CD14-positive monocyte (primary cell): ENCODE results near the gene NSD2. TPM values are rescaled to one million over a fixed set of nuclear protein-coding genes. Genes with fewer than 3 reads are reported as not detected.

ENCODE experiments used
- DNase-seq, 3 donors: peaks; one replicate each; pipeline ENCODE4 v3.0.0-alpha.2; 2011 to 2022
- H2AFZ ChIP-seq: 2 replicates; pipeline ENCODE4 v1.6.0; 2012; ENCODE audit warnings: mild to moderate bottlenecking, low read depth, low read length, inconsistent platforms; ENCODE audit not compliant: insufficient read depth, poor library complexity, severe bottlenecking
- H3K27ac ChIP-seq, 2 donors: 1 replicate in 1 of 2; 2 replicates in 1 of 2; pipeline ENCODE4 v1.5.1; 2012 to 2013; ENCODE audit warnings: low read length in 2 of 2, control low read depth in 1 of 2, inconsistent platforms in 1 of 2, low read depth in 1 of 2, mild to moderate bottlenecking in 1 of 2
- H3K27me3 ChIP-seq, 2 donors: one replicate each; pipeline versions ENCODE4 v1.6.0 to v1.6.1; 2011 to 2013; ENCODE audit warnings: low read length in 2 of 2; ENCODE audit not compliant: control insufficient read depth in 2 of 2, insufficient read depth in 2 of 2
- H3K36me3 ChIP-seq, 2 donors: replicated peaks in 1 of 2; 1 replicate in 1 of 2; 2 replicates in 1 of 2; pipeline versions ENCODE4 v1.5.1 to v1.6.1; 2012 to 2013; ENCODE audit warnings: low read length in 2 of 2, control low read depth in 1 of 2, inconsistent platforms in 1 of 2, mild to moderate bottlenecking in 1 of 2; ENCODE audit not compliant: insufficient read depth in 2 of 2, control insufficient read depth in 1 of 2
- H3K4me1 ChIP-seq, 2 donors: 1 replicate in 1 of 2; 2 replicates in 1 of 2; pipeline versions ENCODE4 v1.5.1 to v1.6.1; 2012 to 2013; ENCODE audit warnings: low read length in 2 of 2, control low read depth in 1 of 2, inconsistent platforms in 1 of 2, mild to moderate bottlenecking in 1 of 2, moderate library complexity in 1 of 2; ENCODE audit not compliant: insufficient read depth in 2 of 2, control insufficient read depth in 1 of 2
- H3K4me2 ChIP-seq: replicated peaks from 2 replicates; pipeline ENCODE3; 2012; ENCODE audit warnings: low read length, moderate library complexity, mild to moderate bottlenecking; ENCODE audit not compliant: poor library complexity, severe bottlenecking; ENCODE audit errors: extremely low read depth
- H3K4me3 ChIP-seq, 3 experiments: fragments of 200-600 bp in 1 of 3; sonication (generic) in 1 of 3; replicated peaks in 1 of 3; 1 replicate in 2 of 3; 2 replicates in 1 of 3; pipeline ENCODE4 v1.5.1; 2011 to 2013; ENCODE audit warnings: low read length in 3 of 3, mild to moderate bottlenecking in 3 of 3, control low read depth in 2 of 3, low read depth in 2 of 3, inconsistent platforms in 1 of 3, moderate library complexity in 1 of 3
- H3K79me2 ChIP-seq: 2 replicates; pipeline ENCODE4 v1.6.0; 2012; ENCODE audit warnings: mild to moderate bottlenecking, control low read depth, inconsistent platforms, low read length, moderate library complexity; ENCODE audit not compliant: insufficient read depth
- H3K9ac ChIP-seq: 2 replicates; pipeline ENCODE4 v1.6.0; 2017; ENCODE audit warnings: low read length, mild to moderate bottlenecking; ENCODE audit not compliant: insufficient read depth, poor library complexity, severe bottlenecking
- H3K9me3 ChIP-seq, 2 donors: replicated peaks in 1 of 2; 1 replicate in 1 of 2; 2 replicates in 1 of 2; pipeline versions ENCODE4 v1.5.1 to v1.6.1; 2012 to 2013; ENCODE audit warnings: low read length in 2 of 2, control low read depth in 1 of 2; ENCODE audit not compliant: control insufficient read depth in 1 of 2, insufficient read depth in 1 of 2
- H4K20me1 ChIP-seq: 2 replicates; pipeline ENCODE4 v1.6.0; 2012; ENCODE audit warnings: mild to moderate bottlenecking, low read length, control low read depth, moderate library complexity; ENCODE audit not compliant: insufficient read depth
- H3K27ac Mint-ChIP-seq, 7 donors: one replicate each; pipeline ENCODE4 v1.8.0; 2020; ENCODE audit warnings: mild to moderate bottlenecking in 7 of 7, mixed read lengths in 7 of 7, moderate library complexity in 6 of 7, inconsistent platforms in 2 of 7
- H3K27me3 Mint-ChIP-seq, 3 donors: one replicate each; pipeline ENCODE4 v1.8.0; 2021 to 2022; ENCODE audit warnings: low read depth in 3 of 3, mild to moderate bottlenecking in 3 of 3, mixed read lengths in 3 of 3, moderate library complexity in 3 of 3, inconsistent platforms in 1 of 3
- H3K36me3 Mint-ChIP-seq, 2 donors: one replicate each; pipeline ENCODE4 v1.8.0; 2020; ENCODE audit warnings: mixed read lengths in 2 of 2, inconsistent platforms in 1 of 2, mild to moderate bottlenecking in 1 of 2
- H3K4me1 Mint-ChIP-seq: one replicate; pipeline ENCODE4 v1.8.0; 2020; ENCODE audit warnings: mild to moderate bottlenecking, mixed read lengths
- H3K4me3 Mint-ChIP-seq, 2 donors: one replicate each; pipeline ENCODE4 v1.8.0; 2020; ENCODE audit warnings: mild to moderate bottlenecking in 2 of 2, mixed read lengths in 2 of 2, moderate library complexity in 1 of 2
- H3K9me3 Mint-ChIP-seq, 7 donors: one replicate each; pipeline ENCODE4 v1.8.0; 2020 to 2022; ENCODE audit warnings: mixed read lengths in 7 of 7, mild to moderate bottlenecking in 6 of 7, moderate library complexity in 6 of 7, inconsistent platforms in 2 of 7
- CTCF ChIP-seq: fragments of 200-600 bp; IDR thresholded peaks from one replicate; pipeline ENCODE4 v1.8.0; 2022; ENCODE audit warnings: antibody characterized with exemption, mild to moderate bottlenecking
- WGBS: methylation state at CpG from one replicate; pipeline ENCODE4 v1.1.5; 2013; ENCODE audit warnings: missing lambda C conversion rate; ENCODE audit not compliant: insufficient coverage; 5-methylcytosine and 5-hydroxymethylcytosine counted together
- intact Hi-C, 2 donors: fragments of 100-400 bp; cut with micrococcal nuclease; formaldehyde crosslinking; loops; one replicate each; pipeline versions ENCODE4 v1.15.0 to v1.15.1; 2023
- polyA plus RNA-seq, 3 donors: library from polyadenylated mRNA; depleted of rRNA in 1 of 3; unstranded in 2 of 3; stranded (reverse) in 1 of 3; fragments of 300-500 nt in 2 of 3; fragments of >200 nt in 1 of 3; fragmentation: Illumina TruSeq in 2 of 3; gene quantifications; 1 replicate in 2 of 3; 2 replicates in 1 of 3; pipeline ENCODE4 v1.2.3, GENCODE V29; 2012 to 2021

The NSD2 gene
- polyA plus RNA-seq, 3 donors, result 1.9 to 8.7 (median 2.3) TPM

GRCh38 chr4:1948232-1948631 is 77.0 kb downstream of the NSD2 start:
- Histone ChIP-seq H3K27me3 (no peaks in the 10 kb centered on the region), H4K20me1 (no peaks in the 10 kb centered on the region), H3K4me3 (no peak overlapping the region), H3K36me3 (peaks cover 40 to 92% of the 10 kb centered on the region in 2 donors), H3K9ac (no peak overlapping the region), H2AFZ (no peak overlapping the region), H3K4me1 (no peaks in the 10 kb centered on the region), H3K9me3 (no peaks in the 10 kb centered on the region), H3K4me2 (no peak overlapping the region), H3K79me2 (no peaks in the 10 kb centered on the region), H3K27ac (no peak overlapping the region)
- peaks cover 0 to 1% (median 0%) of the 10 kb centered on the region in 3 donors for H3K27me3 Mint-ChIP-seq
- no peaks in the 10 kb centered on the region for H3K4me1 Mint-ChIP-seq
- no peak overlapping the region for H3K4me3 Mint-ChIP-seq
- peak overlapping the region in 1 of 7 donors; percentile 18 for H3K27ac Mint-ChIP-seq
- intact Hi-C loops, result no loop called here
- no peak for TF ChIP-seq CTCF
- H3K9me3 Mint-ChIP-seq, result no peaks in the 10 kb centered on the region
- WGBS, result 97% methylated on average over 13 of the region's 16 CpGs
- peaks cover 49 to 85% of the 10 kb centered on the region in 2 donors for H3K36me3 Mint-ChIP-seq
- DNase-seq, result no peak

GRCh38 chr4:1948892-1949436 is 77.8 kb downstream of the NSD2 start:
- peaks cover 0 to 1% (median 0%) of the 10 kb centered on the region in 3 donors for H3K27me3 Mint-ChIP-seq
- no peaks in the 10 kb centered on the region for H4K20me1 ChIP-seq
- no peak for TF ChIP-seq CTCF
- 99% methylated on average over 7 of the region's 8 CpGs for WGBS
- no peaks in the 10 kb centered on the region for H3K4me1 ChIP-seq
- H3K36me3 ChIP-seq, result peaks cover 42 to 91% of the 10 kb centered on the region in 2 donors
- H3K27ac ChIP-seq, result no peak overlapping the region
- H3K27ac Mint-ChIP-seq, result peak overlapping the region in 3 of 7 donors; percentile 22 to 61 (median 31)
- H3K79me2 ChIP-seq, result no peaks in the 10 kb centered on the region
- no peak overlapping the region for H3K9ac ChIP-seq
- no peak overlapping the region for H3K4me2 ChIP-seq
- DNase-seq, result no peak
- H3K4me3 Mint-ChIP-seq, result no peak overlapping the region
- peaks cover 43 to 86% of the 10 kb centered on the region in 2 donors for H3K36me3 Mint-ChIP-seq
- intact Hi-C loops, result no loop called here
- no peaks in the 10 kb centered on the region for H3K9me3 Mint-ChIP-seq
- H3K27me3 ChIP-seq, result no peaks in the 10 kb centered on the region
- no peak overlapping the region for H2AFZ ChIP-seq
- H3K4me3 ChIP-seq, result no peak overlapping the region
- H3K9me3 ChIP-seq, result no peaks in the 10 kb centered on the region
- no peaks in the 10 kb centered on the region for H3K4me1 Mint-ChIP-seq
